Right renal cortex interstitium (tissue), 3 donors: ENCODE results near the gene PCLO. TPM values are rescaled to one million over a fixed set of nuclear protein-coding genes. Genes with fewer than 3 reads are reported as not detected.
"Not testable (repeated sequence)": the region's sequence is repeated elsewhere in the genome, so short reads cannot be mapped to it uniquely, and the experiment has no call there.

Experiments used
- DNase-seq, 3 donors: peaks; one replicate each; pipeline ENCODE4 v3.0.0-alpha.2; 2013; ENCODE audit warnings: low read depth in 3 of 3, low spot score in 2 of 3
- polyA plus RNA-seq, 3 donors: library from polyadenylated mRNA; unstranded; fragments of 120-200 nt; gene quantifications; one replicate each; pipeline ENCODE4 v1.2.1, GENCODE V29; 2013; ENCODE audit not compliant: insufficient read length in 3 of 3

Gene PCLO
- polyA plus RNA-seq, 3 donors, result 7.6 to 10.3 (median 8.3) TPM

DNA sequence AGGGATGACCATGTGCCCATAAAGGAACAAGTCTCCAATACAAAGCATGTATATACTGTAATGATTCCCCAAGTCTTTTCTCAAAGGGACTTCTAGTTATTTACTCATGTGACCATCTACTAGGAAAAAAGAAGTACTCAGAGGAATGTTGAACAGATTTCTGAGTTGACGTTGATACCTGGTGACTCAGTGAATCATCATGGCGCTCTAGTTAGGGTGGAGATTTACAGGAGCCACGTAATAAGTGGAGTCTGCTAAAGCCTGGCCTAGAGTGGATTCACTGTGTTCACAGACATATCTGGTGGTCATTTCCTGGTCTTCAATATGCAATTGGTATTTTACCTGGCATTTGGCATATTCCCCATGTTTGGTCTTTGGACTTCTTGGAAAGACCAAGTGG is 416.9 kb downstream of the PCLO start:
- no peak for DNase-seq

DNA sequence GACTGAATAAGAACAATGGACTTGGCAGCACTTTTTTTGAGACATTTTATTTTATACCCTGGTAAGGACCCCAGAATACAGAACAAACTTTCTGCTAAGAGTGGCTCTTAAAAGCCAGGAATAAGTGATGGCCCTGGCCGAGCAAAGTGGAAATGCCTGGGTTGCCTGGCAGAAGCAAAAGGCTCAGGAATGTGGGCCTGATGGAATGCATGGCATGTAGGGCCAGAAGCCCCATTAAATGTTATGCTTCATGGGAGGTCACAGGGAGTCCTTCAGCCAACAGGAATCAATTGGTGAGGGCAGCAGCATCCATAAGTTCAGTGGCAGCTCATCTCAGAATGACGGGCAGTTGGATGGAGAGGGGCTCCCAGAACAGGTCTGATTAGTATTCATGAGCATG is 417.6 kb downstream of the PCLO start:
- DNase-seq, result no peak

DNA sequence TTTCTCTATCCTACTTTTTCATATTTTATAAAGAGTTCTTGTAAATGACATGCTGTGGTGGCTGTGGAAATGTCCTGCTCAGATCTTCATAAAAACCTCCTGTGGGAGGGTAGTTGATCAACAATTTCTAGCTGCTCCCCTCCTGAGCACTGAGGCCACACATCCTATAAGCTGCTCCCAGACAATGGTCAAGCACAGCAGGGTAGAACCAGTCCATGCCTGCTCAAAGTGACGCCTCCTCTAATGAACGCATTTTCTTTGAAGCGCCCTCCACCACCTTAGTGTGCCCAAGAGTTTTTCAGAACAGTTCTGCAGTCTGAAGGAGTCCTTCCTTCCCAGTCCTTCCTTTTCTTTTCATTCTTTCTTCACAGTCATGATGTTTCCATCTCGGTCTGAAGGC is 420.5 kb downstream of the PCLO start:
- no peak for DNase-seq

DNA sequence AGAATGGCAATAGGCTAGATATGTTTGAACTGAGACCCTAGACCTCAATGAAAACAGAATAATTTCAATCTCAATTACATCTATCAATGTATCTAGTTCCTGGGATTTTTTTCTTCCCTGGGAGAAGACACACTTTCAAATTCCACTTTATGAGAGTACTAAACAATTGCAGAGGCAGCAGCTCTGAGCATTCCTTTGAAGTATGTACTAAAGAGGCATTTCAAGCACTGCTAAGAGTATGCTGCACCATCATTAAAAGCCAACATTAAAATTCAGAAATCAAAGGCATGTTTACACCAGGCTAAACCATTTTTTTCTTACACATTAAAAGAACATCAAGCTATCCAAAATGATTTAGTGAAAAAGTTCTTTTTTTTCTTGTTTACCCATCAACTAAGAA is 421.2 kb downstream of the PCLO start:
- no peak for DNase-seq

DNA sequence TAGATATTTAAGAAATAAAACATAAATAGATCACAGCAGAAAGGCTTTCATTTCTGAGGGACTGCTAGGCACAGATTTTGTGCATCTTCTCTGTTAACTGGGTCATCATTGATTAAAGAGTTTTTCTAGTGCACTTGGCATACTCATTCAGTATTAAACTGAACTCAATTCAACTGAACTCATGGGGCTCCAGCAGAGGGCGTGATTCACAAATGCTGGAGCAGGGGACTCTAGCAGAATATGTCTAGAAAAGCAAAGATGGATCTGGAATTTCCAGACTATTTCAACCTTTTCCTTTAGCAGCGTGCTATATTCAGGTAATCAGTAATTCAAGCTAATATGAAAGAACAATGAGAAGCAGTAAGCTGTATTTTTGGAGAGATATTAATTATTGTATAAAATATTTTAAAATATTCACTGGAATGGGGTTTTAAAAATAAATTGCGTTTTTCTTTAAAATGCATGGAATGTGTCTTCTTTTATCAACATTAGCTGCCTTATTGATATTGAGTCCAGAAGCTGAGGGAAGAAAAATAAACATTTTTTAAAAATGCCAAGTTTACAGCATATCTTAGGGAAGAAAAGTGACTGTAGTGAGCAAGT is 422.3 kb downstream of the PCLO start:
- no peak for DNase-seq

DNA sequence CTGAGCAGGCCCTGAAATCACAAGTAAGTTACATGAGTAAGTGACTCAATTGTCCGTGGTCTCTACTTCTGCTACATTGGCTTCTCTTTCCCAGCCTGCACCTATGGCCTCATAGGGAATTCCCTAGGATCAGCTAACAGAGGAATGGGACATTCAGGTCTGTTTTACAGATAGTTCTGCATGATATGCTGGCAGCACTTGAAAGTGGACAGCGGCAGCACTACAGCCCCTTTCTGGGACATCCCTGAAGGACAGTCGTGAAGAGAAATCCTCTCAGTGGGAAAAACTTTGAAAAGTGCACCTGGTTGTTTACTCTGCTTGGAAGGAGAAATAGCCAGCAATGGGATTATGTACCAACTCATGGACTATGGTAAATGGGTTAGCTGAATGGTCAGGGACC is 426.1 kb downstream of the PCLO start:
- DNase-seq, result no peak

DNA sequence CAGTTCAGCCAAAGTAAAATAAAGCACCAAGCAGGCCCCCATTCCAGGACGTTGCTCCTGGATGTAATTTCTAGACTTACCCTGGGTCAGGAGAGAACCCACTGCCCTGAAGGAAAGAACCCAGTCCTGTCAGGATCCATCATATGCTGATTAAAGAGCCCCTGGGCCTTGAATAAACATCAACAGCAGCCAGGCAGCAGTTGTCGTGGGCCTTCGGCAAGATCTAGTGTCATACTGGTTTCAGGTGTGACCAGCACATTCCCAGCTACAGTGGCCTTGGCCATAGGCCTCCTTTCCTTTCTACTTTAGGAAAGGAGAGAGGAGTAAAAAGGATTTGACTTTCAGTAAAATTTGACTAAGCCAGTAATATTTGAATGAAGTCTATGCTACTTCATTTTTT is 430.0 kb downstream of the PCLO start:
- no peak for DNase-seq

DNA sequence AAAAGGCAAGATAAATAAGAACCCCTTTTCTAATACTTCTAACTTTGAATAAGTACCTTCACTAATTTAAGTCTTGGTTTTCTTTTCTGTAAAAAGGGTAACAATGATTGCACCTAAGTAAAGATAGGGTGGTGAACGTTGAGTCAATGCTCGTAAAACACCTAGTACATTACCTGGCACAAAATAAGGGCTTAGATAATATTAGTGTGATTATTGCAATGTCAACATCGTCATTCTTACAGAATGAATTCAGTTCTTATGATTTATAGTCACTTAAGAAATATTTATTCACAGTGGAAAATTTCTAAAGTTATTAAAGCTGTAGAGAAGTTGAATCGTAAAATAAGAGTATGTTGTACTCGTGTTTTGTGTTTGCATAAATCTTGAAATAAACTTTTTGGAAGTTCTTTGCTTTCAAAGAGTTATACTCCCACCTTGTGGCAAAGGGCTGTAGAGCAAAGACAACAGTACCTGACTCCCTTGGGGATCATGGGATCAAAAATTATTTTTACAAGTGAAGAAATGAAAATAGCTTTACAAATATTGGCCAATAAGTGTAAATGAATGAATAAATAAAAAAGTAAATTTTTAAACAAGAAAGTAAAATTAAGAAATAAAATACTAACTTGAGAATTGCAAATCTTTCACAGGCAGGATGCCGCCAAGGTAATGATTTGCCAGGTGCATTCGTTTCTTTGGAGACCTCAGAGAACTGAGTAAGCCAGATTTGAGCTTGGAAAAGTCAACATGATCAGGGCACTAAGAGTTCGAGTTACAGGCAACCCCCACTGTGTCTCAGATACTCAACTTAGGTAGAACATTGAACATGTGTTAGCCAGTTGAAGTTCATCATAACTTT is 433.3 kb downstream of the PCLO start:
- peak in 1 of 3 donors; percentile 16 for DNase-seq

DNA sequence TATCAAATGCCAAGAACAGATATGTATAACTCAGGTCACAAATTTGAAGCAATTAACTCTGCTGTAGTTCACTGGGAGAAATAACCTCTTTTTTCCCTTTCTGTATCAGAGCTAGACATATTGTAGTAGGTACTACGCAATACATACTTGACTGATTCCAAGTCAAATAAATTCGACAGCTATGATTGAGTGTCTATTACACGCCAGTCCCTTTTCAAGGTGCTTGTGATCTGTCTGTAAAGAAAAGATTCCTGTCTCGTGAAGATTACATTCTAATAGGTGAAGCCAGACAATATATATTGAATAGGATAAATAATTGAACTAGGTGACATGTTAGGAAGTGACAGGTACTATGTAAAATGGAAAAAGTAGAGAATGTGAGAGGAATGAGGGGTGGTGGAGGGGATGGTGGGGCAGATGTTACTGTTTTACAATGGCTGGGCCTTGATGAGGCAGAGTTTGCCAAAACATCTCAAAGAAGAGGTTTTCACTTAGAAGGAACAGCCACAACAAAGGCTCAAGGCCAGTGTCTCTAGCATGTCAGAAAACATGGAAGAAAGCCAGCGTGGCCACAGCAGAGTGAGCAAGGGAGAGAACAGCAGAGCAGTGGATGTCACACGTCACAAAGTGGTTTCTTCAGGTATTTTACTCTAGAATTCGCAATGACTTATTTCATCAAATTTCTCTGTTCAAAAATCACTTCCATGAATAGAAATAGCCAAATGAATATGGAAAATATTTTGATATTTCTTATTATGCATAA is 436.5 kb downstream of the PCLO start:
- no peak for DNase-seq

DNA sequence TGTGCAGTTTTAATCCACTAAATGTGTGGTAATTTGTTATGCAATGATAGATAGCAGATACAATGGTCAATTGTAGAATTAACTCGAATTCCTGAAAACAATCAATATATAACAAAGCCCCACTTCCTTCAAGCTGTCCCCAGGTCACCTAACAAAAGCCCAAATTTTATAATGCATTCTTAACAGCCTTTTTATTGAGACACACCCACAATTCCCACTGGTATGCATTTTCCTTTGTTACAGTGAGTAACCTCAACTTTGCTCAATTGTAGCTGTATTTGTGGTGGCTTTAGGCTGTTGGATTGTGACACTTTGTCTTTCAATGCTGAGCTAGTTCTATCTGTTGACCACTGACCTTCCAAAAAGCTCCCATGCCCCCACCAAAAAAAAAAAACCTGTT is 439.3 kb downstream of the PCLO start:
- no peak for DNase-seq

DNA sequence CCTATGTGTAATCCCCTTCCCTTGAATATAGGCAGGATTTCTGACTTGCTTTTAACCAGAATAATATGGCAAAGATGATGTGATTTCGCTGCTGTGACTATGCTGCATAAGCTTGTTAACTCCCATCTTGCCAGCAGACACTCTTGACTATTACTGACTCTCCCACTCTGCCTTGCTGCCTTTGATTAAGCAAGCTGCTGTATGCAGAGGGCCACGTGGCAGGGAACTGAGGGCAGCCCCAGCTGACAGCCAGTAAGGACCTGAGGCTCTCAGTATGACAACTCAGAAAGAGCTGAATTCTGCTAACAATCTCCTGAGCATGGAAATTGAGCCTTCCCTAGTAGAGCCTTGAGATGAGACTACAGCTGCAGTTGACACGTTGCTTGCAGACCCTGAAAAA is 439.7 kb downstream of the PCLO start:
- no peak for DNase-seq

DNA sequence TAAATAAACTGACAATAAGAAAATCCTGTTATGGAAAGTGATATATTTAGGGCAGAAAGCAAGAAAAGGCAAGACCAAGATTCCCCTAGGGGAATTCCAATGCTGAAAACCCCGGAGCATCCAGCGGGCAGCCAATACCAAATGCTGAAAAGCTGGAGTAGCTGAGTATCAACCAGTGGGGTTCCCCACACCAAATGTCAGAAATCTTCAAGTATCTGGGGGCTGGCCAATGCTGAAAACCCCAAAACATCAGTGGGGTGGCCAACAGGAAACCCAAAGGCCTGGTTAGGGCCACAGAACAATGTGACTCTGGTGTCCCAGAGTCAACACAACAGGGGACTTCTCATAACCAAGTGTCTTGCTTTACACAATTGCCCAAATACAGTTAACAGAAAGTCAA is 447.3 kb downstream of the PCLO start:
- no peak for DNase-seq

DNA sequence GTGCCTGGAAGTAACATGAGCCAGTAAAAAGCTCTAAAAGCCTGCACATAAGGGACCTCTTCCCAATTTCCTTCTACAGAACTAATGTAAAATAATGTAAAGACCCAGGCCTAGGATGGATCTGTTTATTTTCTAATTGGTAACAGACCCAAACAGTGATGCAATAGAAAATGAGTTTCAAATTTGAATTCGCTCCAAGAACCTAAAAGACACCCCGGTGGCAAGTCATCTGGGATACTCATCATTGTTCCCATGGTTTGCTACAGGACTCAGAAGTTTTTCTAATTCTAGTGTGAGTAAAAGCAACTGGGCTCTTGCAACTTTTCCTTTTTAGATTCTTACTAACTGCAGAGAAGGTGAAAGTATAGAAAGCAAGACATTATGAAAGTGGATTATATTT is 447.8 kb downstream of the PCLO start:
- no peak for DNase-seq

DNA sequence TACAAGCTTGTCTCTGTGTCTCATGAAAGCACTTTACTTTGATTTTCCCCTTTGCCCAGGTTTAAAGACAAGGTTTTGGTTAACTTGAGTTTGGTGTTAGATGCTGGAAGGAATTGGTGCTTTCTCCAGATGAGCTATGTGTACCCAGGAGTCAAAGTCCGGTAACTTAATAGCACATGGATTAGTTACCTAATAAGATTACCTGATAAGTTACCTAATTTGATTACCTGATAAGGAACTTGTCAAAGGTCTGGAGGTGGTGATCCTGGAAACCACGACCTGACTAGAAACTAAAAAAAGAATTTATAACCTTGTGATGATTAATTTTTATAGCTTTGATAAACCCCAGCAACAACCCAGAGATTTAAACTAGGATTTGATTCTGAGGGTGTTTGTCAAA is 449.2 kb downstream of the PCLO start:
- DNase-seq, result no peak

DNA sequence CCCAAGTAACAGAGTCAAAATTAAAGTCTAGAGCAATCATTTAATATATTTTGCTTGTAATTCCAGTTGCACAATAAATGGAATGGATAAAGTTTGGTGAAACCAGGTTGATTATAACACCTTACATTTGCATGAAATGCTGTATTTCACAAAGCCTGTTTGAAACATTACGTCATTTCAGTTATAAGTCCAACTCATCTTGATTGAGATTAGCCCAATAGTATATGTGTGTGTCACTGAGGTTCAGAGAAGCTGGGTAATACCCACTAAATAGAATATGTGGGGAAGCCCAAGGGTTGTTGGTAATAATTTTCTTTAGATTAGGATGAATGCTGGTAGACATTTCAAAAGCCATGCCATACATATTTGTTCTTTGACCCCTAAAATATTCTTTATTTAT is 456.3 kb downstream of the PCLO start:
- not testable (repeated sequence) for DNase-seq

DNA sequence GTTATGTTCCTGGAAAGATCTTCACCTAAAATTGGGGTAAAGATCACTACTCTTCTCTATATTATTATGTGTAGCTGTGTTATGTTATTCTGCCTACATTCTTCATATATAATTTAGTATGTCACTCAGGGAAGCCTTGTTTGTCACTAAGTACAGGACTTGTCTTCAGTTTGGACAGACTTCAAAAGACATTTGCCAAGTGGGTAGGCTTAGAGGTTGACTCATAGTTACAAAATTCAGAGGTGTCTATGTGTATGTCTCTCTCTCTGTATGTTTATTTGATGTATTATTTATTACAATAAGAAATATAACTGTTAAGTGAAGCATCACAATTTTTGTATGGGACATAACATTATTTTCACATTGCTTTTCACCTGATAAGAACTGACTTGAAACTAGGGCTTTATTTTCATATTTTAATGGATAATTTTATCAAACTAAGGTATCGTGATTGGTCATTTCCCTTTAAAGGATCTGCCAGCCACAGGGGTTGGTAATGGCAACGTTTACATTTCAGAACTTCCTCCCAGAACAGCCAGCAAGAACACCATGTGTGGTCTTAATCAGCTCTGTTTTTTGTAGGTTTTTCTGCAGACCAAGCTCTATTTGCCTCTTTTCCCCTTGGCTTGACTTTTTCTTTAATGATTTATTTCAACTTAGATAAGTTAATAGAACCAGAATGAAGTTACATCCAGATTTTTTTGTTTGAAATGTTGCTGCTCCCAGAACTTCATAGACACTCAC is 457.0 kb downstream of the PCLO start:
- DNase-seq, result no peak

DNA sequence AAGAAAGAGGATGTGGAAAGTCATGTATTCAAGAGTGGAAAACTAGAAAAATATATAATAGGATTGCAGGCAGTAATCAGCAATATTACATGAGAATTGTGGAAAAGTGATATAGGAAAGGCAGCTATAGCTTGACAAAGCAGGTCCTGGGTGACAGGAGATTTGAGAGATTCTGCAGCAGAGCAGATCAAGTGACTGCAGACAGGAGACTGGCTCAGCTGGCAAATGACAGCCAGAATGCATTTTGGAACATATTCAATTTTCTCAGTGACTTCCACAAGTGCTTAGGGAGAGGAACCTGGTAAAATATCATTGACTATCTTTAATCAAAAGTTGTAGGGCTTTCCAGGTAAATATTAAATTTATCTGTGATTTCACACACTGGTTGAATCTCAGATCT is 458.6 kb downstream of the PCLO start:
- DNase-seq, result no peak
